CD4-positive, alpha-beta T cell (primary cell): Measurements from ENCODE around the gene SORL1. TPM values are rescaled to one million over a fixed set of nuclear protein-coding genes. Genes with fewer than 3 reads are reported as not detected.

Experiments used
- ATAC-seq: fragments of 200-7000 bp; cut with Tn5 transposase; one replicate; pipeline ENCODE4 v1.10.0; 2022; ENCODE audit warnings: mild to moderate bottlenecking; ENCODE audit not compliant: poor library complexity
- CTCF ChIA-PET: fragments of 350-600 bp; sonication (Branson Sonifier 250); formaldehyde crosslinking; loops from one replicate; lab custom pipeline; 2021; ENCODE audit warnings: antibody characterized with exemption, inconsistent platforms; lab: Charles Lee
- POLR2A ChIA-PET: fragments of 350-600 bp; sonication (Branson Sonifier 250); formaldehyde crosslinking; loops from one replicate; lab custom pipeline; 2021; ENCODE audit warnings: antibody characterized with exemption, inconsistent platforms; lab: Charles Lee
- DNase-seq, 14 experiments: peaks; one replicate each; pipeline ENCODE4 v3.0.0-alpha.2; 2013 to 2020; ENCODE audit warnings: mixed read lengths in 2 of 14
- H3K27ac ChIP-seq, 2 donors: one replicate each; pipeline versions ENCODE4 v1.5.1 to v1.7.0; 2013; ENCODE audit warnings: low read length in 2 of 2, low read depth in 1 of 2, mild to moderate bottlenecking in 1 of 2
- H3K27me3 ChIP-seq, 2 experiments: 1 replicate in 1 of 2; 2 replicates in 1 of 2; pipeline versions ENCODE4 v1.6.1 to v1.7.0; 2013; ENCODE audit warnings: low read length in 2 of 2, control low read depth in 1 of 2, mild to moderate bottlenecking in 1 of 2, moderate library complexity in 1 of 2; ENCODE audit not compliant: insufficient read depth in 2 of 2, control insufficient read depth in 1 of 2
- H3K36me3 ChIP-seq: one replicate; pipeline ENCODE4 v1.6.1; 2013; ENCODE audit warnings: low read length, control low read depth; ENCODE audit not compliant: insufficient read depth
- H3K4me1 ChIP-seq: one replicate; pipeline ENCODE4 v1.6.1; 2013; ENCODE audit warnings: low read length, control low read depth; ENCODE audit not compliant: insufficient read depth
- H3K4me3 ChIP-seq: one replicate; pipeline ENCODE4 v1.5.1; 2013; ENCODE audit warnings: mild to moderate bottlenecking, low read length, moderate library complexity
- H3K9me3 ChIP-seq, 2 experiments: 1 replicate in 1 of 2; 2 replicates in 1 of 2; pipeline versions ENCODE4 v1.6.1 to v1.7.0; 2013; ENCODE audit warnings: low read length in 2 of 2, mild to moderate bottlenecking in 2 of 2, control low read depth in 1 of 2, moderate library complexity in 1 of 2; ENCODE audit not compliant: control insufficient read depth in 1 of 2, insufficient read depth in 1 of 2
- H3K27ac Mint-ChIP-seq: one replicate; pipeline ENCODE4 v1.8.0; 2020; ENCODE audit warnings: mixed read lengths
- H3K27me3 Mint-ChIP-seq: one replicate; pipeline ENCODE4 v1.8.0; 2021; ENCODE audit warnings: mixed read lengths
- H3K36me3 Mint-ChIP-seq: one replicate; pipeline ENCODE4 v1.8.0; 2021; ENCODE audit warnings: low read depth, mixed read lengths
- H3K4me1 Mint-ChIP-seq: one replicate; pipeline ENCODE4 v1.8.0; 2021; ENCODE audit warnings: low read depth, mixed read lengths
- H3K4me3 Mint-ChIP-seq: one replicate; pipeline ENCODE4 v1.8.0; 2020; ENCODE audit warnings: mild to moderate bottlenecking, mixed read lengths
- H3K9me3 Mint-ChIP-seq: one replicate; pipeline ENCODE4 v1.8.0; 2020; ENCODE audit warnings: mixed read lengths
- CTCF ChIP-seq: fragments of 200-600 bp; IDR thresholded peaks from one replicate; pipeline ENCODE4 v1.8.0; 2022; ENCODE audit warnings: antibody characterized with exemption, mild to moderate bottlenecking
- intact Hi-C, 2 experiments: fragments of 100-400 bp; cut with DNase I in 1 of 2; cut with micrococcal nuclease in 1 of 2; formaldehyde crosslinking; loops; one replicate each; pipeline versions ENCODE4 v1.15.1 to v1.9.0; 2023 to 2025; cut with DNase I, micrococcal nuclease
- total RNA-seq, 174 experiments: library from RNA in 2 of 174; stranded (reverse) in 2 of 174; gene quantifications; one replicate each; pipeline ENCODE4 v1.2.3 and lab custom pipeline; 2021 to 2026

SORL1 gene
- total RNA-seq, 2 experiments from 2014 or later: 235 to 241 TPM

GRCh38 chr11:121510438-121510837, 58.3 kb downstream of the SORL1 start:
- intact Hi-C loops: no loop called here
- Histone ChIP-seq H3K27me3 (no peaks in the 10 kb centered on the region), H3K4me3 (no peak overlapping the region), H3K9me3 (peaks cover 0 to 10% of the 10 kb centered on the region in 2 experiments), H3K4me1 (peaks cover 20% of the 10 kb centered on the region), H3K36me3 (peaks cover 93% of the 10 kb centered on the region), H3K27ac (no peak overlapping the region)
- Mint-ChIP-seq H3K27me3 (no peaks in the 10 kb centered on the region), H3K36me3 (peaks cover 97% of the 10 kb centered on the region), H3K9me3 (peaks cover 5% of the 10 kb centered on the region), H3K4me3 (no peak overlapping the region), H3K27ac (no peak overlapping the region), H3K4me1 (peaks cover 67% of the 10 kb centered on the region)
- no peak for TF ChIP-seq CTCF
- CTCF ChIA-PET: no interaction called here
- POLR2A ChIA-PET: no interaction called here
- DNase-seq (no peak), ATAC-seq (no peak)

GRCh38 chr11:121512468-121513465, 60.7 kb downstream of the SORL1 start:
- no peak for DNase-seq
- Mint-ChIP-seq H3K27me3 (no peaks in the 10 kb centered on the region), H3K4me3 (no peak overlapping the region), H3K9me3 (no peaks in the 10 kb centered on the region), H3K27ac (peak overlapping the region; percentile 56), H3K36me3 (peaks cover 97% of the 10 kb centered on the region), H3K4me1 (peaks cover 81% of the 10 kb centered on the region)
- ChIA-PET POLR2A (interaction anchor here (1.1 to 1.3 kb wide), 2 partner anchors 63 to 191 kb away, joined by 3 to 4 read pairs; no protein-coding TSS in a partner anchor), CTCF (no interaction called here)
- Histone ChIP-seq H3K4me1 (peaks cover 20% of the 10 kb centered on the region), H3K4me3 (no peak overlapping the region), H3K27me3 (no peaks in the 10 kb centered on the region), H3K36me3 (peaks cover 93% of the 10 kb centered on the region), H3K9me3 (no peaks in the 10 kb centered on the region), H3K27ac (no peak overlapping the region)
- intact Hi-C loops: no loop called here
- no peak for TF ChIP-seq CTCF
- ATAC-seq: no peak

GRCh38 chr11:121513807-121514206, 61.7 kb downstream of the SORL1 start:
- Histone ChIP-seq H3K4me3 (no peak overlapping the region), H3K4me1 (peaks cover 22% of the 10 kb centered on the region), H3K36me3 (peaks cover 93% of the 10 kb centered on the region), H3K27ac (no peak overlapping the region), H3K27me3 (no peaks in the 10 kb centered on the region), H3K9me3 (no peaks in the 10 kb centered on the region)
- CTCF ChIA-PET: interaction anchor here (1.1 kb wide), 1 partner anchor 212 kb away, joined by 3 read pairs; no protein-coding TSS in a partner anchor
- Mint-ChIP-seq H3K9me3 (no peaks in the 10 kb centered on the region), H3K4me1 (peaks cover 80% of the 10 kb centered on the region), H3K27ac (peak overlapping the region; percentile 79), H3K36me3 (peaks cover 97% of the 10 kb centered on the region), H3K4me3 (no peak overlapping the region), H3K27me3 (no peaks in the 10 kb centered on the region)
- ATAC-seq: no peak
- intact Hi-C loops: no loop called here
- POLR2A ChIA-PET: interaction anchor here (0.7 to 1.3 kb wide), 6 partner anchors 19 to 192 kb away, joined by 3 to 5 read pairs (median 4); no protein-coding TSS in a partner anchor
- TF ChIP-seq CTCF: no peak
- DNase-seq: no peak
